T follicular helper cell (primary cell): Measurements from ENCODE around the gene STX8.
"Not testable (repeated sequence)": the region's sequence is repeated elsewhere in the genome, so short reads cannot be mapped to it uniquely, and the experiment has no call there.

Experiments used
- DNase-seq: peaks from one replicate; pipeline ENCODE4 v3.0.0-alpha.2; 2020; ENCODE audit warnings: low read depth

Gene STX8

GRCh38 chr17:9261081-9262012, 314.3 kb downstream of the STX8 start:
- DNase-seq, result no peak

GRCh38 chr17:9259419-9259818, 316.2 kb downstream of the STX8 start:
- DNase-seq, result no peak

- DNase-seq, result no peak
Measured at GRCh38 chr17:9258115-9259015, 317.3 kb downstream of the STX8 start.

DNA sequence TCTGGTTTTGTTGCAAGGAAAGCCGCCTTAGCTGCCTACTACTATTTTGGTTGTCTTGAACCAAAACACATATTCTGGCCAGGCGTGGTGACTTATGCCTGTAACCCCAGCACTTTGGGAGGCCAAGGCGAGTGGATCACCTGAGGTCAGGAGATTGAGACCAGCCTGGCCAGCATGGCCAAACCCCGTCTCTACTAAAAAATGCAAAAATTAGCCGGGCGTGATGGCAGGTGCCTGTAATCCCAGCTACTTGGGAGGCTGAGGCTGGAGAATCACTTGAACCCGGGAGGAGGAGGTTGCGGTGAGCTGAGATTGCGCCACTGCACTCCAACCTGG, 318.0 kb downstream of the STX8 start:
- not testable (repeated sequence) for DNase-seq

GRCh38 chr17:9256751-9257629, 318.6 kb downstream of the STX8 start:
- no peak for DNase-seq

- DNase-seq, result no peak
Measured at GRCh38 chr17:9256361-9256750, 319.3 kb downstream of the STX8 start.

DNA sequence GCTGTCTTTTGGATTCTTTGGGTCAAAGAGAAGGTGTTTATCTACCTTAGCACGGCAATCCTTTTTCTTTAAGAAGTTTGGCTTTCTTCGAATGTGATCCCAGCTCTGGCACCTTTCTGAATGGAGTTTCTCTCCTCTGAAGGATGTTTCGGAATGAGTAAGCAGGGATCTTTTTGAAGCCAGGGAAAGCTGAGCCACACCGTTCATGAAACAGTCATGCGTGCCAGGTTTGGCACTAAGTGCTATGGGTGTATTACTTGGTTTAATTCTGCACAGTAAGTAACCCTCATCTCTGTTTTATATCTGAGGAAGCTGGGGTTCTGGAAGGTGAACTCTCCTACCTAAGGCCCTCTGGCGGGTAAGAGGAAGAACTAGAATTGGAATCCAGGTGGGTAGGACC, 319.8 kb downstream of the STX8 start:
- no peak for DNase-seq

DNA sequence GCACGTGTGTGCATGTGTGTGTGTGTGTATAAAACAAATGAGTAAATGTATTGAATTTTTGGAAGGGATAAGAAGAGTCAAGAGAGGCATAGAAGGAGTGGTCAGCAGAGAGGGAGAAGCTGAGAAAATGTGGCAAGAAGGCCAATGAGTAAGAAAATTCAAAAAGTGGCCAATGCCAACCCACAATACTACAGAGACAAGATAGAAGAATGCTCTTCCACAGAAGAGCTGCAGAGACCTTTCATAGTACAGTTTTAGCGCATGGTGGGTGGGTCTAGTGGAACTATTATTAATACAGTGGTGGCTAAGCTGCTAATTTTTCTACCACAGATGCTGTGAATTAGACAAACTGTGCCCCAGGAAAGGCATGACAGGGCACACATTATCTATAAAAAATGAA, 320.8 kb downstream of the STX8 start:
- DNase-seq, result no peak

GRCh38 chr17:9253308-9253707, 322.3 kb downstream of the STX8 start:
- DNase-seq, result no peak

DNA sequence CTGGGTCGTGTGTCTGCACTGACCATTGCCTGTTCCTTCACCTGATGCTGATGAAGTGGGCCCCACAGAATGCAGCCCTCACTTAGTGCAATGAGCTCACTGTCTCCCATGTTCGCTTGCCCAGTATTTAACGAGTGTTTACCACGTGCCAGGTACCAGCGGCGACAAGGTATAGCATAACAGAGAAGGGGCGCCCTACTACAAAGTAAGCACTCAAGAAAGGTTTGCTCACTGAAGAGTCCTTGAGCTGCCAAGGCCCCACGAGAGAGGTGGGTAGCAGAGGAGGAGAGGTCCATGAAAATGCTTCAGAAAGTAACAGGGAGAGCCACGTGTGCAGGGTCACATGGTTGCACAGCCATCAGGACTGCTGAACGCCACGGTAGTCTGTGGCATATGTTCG, 324.3 kb downstream of the STX8 start:
- no peak for DNase-seq

DNA sequence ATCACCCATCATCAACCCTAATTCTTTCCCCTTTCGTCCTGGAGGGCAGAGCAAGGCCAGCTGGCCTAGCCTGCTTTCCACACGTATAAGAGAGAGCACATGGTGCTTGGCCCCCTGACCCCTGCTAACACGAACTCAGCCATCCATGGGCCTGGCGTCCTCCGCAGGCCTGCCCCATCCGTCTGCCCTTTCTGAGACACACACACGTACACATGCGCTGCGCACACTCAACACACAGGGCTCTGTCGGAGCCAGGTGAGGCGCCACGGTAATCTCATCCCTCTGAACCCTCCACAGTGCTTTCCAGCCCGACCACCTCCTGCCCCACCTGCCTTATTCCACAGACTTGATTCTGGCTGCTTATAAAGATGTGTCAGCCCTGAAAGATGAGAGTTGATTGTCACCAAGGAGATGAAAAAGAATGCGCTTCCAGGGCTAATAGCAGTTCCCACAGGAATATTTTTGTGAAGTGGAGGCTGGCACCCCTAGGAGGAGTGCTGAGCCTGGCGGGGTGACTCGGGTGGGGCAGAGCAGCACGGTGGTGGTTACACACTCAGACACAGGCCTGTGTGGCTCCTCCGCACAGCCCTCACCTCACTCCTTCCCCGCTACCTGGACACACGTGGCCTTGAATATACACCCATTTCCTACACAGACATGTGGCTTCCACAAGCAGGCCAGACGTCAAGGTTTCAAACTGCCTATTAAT, 326.2 kb downstream of the STX8 start:
- DNase-seq, result no peak

- no peak for DNase-seq
Measured at GRCh38 chr17:9247401-9247938, 328.1 kb downstream of the STX8 start.

DNA sequence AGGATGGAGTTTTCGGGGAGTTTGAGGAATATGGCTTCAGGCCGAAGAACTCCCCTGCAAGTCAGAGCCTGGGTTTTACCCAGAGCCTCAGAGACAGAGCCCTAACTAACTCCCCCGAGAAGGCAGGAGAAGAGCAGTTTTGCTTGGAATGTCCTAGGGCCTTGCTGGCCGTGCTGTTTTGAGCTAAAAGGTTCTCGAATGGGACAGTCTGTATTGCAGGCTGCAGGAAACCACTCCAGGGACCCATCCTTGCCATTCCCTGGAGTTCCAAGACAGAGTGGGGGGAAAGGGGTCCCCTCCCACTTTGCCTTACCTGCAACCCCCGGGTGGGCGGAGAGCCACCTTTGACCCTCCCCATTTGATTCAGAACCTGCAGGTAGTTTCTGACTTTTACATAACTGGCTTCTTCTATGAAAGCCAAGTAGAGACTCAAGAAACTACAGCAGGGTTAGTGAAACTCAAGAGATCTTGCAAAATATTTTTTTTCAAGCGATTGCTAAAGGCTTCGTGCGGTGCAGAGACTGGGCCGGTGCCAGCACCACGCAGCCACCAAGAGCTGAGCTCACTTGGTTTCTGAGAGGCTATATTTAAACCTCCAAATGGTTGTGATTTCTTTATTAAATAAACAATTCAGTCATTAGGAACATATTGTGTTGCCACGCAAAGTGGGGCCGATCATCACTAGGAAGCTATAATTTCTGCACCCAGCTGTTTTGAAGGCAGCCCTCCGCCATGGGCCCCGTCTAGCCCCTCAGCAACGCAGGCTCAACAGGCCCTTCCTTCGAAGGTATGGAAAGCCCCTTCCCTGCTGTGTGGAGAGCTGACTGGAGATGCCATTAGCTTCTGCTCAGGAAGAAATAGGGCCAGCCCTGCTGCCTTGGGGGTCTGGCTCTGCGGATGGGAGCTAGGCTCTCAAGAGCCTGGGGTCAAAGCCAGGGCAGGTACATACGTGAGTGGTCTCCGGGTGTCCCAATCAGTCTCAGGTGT, 331.3 kb downstream of the STX8 start:
- DNase-seq, result no peak

DNA sequence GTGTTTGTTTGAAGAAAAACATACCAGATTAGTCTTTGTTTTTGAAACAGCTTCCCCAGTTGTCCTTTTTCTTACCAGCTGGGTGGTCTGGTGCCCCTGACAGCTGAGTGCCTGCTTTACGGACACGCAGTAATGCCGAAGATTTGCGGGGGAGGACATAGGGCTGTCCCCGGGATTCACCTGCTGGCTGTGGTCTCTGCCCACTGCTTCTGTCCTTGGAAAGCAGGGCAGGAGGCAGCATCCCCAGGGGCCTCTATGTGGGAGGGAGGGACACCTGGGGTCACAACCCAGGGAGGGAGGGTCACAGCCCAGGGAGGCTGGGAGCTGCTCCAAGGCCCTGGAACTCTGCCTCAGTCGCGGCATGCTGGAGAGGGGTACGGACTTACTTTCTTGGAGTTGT, 332.6 kb downstream of the STX8 start:
- no peak for DNase-seq

DNA sequence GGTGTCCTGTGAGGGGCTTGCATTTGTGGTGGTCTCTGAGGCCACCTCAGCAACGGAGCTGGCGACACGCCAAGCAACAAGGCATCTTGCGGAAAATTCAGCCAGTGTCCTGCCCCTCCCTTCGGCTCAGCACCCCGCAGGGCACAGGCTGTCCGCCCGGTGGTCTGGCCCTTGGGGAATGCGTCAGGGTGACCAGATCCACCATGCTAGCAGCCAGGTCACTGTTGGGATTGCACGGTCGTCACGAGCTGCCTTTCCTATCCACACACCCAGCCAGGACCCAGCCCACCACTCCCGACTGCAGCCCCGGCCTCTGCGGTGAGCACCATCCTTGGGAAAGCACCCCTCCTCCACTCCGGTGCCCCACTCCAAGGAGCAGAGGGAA, 333.1 kb downstream of the STX8 start:
- no peak for DNase-seq

- DNase-seq, result no peak
Measured at GRCh38 chr17:9241774-9242496, 333.7 kb downstream of the STX8 start.

DNA sequence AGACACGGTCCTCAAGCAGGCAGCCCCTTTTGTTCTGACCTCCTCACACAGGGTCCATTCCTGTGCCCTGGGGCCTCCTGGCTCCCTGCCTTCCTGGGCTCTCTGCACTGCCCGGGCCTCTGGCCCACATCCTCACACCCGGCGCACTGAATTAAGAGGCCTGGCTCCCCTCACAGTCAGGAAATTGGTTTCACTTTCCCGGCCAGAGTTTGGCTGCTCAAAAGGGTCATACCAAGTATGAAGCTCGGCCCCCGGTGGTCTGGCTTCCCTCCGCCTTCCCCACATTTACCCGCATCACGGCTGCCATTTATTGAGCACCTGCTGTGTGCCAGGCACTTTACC, 334.3 kb downstream of the STX8 start:
- DNase-seq, result no peak

GRCh38 chr17:9240659-9241370, 334.8 kb downstream of the STX8 start:
- no peak for DNase-seq
